ENCODE results near the gene VPS51. TPM values are rescaled to one million over a fixed set of nuclear protein-coding genes. Genes with fewer than 3 reads are reported as not detected.

The VPS51 gene
- total RNA-seq, result 189 and 192 TPM in 2 replicates

GRCh38 chr11:65095974-65096806 is at the start of gene VPS51:
Gene VPS51, plus strand, starts transcription at chr11:65096214. Its CDS starts 37 bp downstream, at chr11:65096251.

GRCh38 chr11:65058419-65059054 is 37.5 kb upstream of the VPS51 start, which contains the start of gene NAALADL1:
Gene NAALADL1, minus strand, starts transcription at chr11:65058553. Its CDS starts 32 bp downstream, at chr11:65058521.

GRCh38 chr11:65083834-65084597 is 12.0 kb upstream of the VPS51 start, which contains the start of the genes CDCA5 and ZFPL1:
Gene CDCA5, minus strand, starts transcription at chr11:65084040. Its CDS starts 62 bp downstream, at chr11:65083978.
Gene ZFPL1, plus strand, starts transcription at chr11:65084222. Its CDS starts 477 bp downstream, at chr11:65084699.

GRCh38 chr11:65111744-65112545 is 15.9 kb downstream of the VPS51 start, which contains the start of gene TM7SF2:
Gene TM7SF2, plus strand, starts transcription at chr11:65111872. Its CDS starts 144 bp downstream, at chr11:65112016.

GRCh38 chr11:65117206-65118096 is 21.4 kb downstream of the VPS51 start, which contains the start of gene ZNHIT2:
Gene ZNHIT2, minus strand, starts transcription at chr11:65117701. Its CDS starts 48 bp downstream, at chr11:65117653.

GRCh38 chr11:65121865-65122696 is 26.1 kb downstream of the VPS51 start, which contains the start of the genes FAU and MRPL49:
Gene FAU, minus strand, starts transcription at chr11:65122134. Its CDS starts 321 bp downstream, at chr11:65121813.
Gene MRPL49, plus strand, starts transcription at chr11:65122321. Its CDS starts 26 bp downstream, at chr11:65122347.

GRCh38 chr11:65134240-65134951 is 38.4 kb downstream of the VPS51 start, which contains the start of gene SYVN1:
Gene SYVN1, minus strand, starts transcription at chr11:65134519. Its CDS starts 918 bp downstream, at chr11:65133601.

Other genes with a start within 250 kb of the VPS51 start
- 99.8 and 161 TPM in 2 replicates for gene EHD1, start 217.6 kb upstream of the VPS51 start, total RNA-seq
- 22.7 and 27.4 TPM in 2 replicates for gene ATG2A, start 179.0 kb upstream of the VPS51 start, total RNA-seq
- gene PPP2R5B, start 171.5 kb upstream of the VPS51 start, total RNA-seq, result 14.9 and 20.8 TPM in 2 replicates
- gene GPHA2, start 160.3 kb upstream of the VPS51 start, total RNA-seq, result not detected in 2 replicates
- not detected in 2 replicates for gene MAJIN, start 124.1 kb upstream of the VPS51 start, total RNA-seq
- gene BATF2, start 99.2 kb upstream of the VPS51 start, total RNA-seq, result 1.2 and 4.9 TPM in 2 replicates
- 128 and 169 TPM in 2 replicates for gene ARL2, start 82.1 kb upstream of the VPS51 start, total RNA-seq
- 16.3 and 19.0 TPM in 2 replicates for gene SNX15, start 68.8 kb upstream of the VPS51 start, total RNA-seq
- 19.5 and 34.0 TPM in 2 replicates for gene SAC3D1, start 55.0 kb upstream of the VPS51 start, total RNA-seq
- 71.2 and 99.7 TPM in 2 replicates for gene NAALADL1, start 37.7 kb upstream of the VPS51 start, total RNA-seq
- 13.5 and 16.4 TPM in 2 replicates for gene CDCA5, start 12.2 kb upstream of the VPS51 start, total RNA-seq
- gene ZFPL1, start 12.0 kb upstream of the VPS51 start, total RNA-seq, result 65.7 and 86.8 TPM in 2 replicates
- gene TM7SF2, start 15.7 kb downstream of the VPS51 start, total RNA-seq, result 33.7 and 63.1 TPM in 2 replicates
- 14.4 and 14.9 TPM in 2 replicates for gene ZNHIT2, start 21.5 kb downstream of the VPS51 start, total RNA-seq
- 391 and 430 TPM in 2 replicates for gene FAU, start 25.9 kb downstream of the VPS51 start, total RNA-seq
- gene MRPL49, start 26.1 kb downstream of the VPS51 start, total RNA-seq, result 95.3 and 98.3 TPM in 2 replicates
- 23.2 and 26.5 TPM in 2 replicates for gene SYVN1, start 38.3 kb downstream of the VPS51 start, total RNA-seq
- gene SPDYC, start 74.0 kb downstream of the VPS51 start, total RNA-seq, result not detected in 2 replicates
- 216 and 233 TPM in 2 replicates for gene CAPN1, start 85.7 kb downstream of the VPS51 start, total RNA-seq
- gene POLA2, start 165.7 kb downstream of the VPS51 start, total RNA-seq, result 19.5 and 21.0 TPM in 2 replicates
- 32.4 and 33.4 TPM in 2 replicates for gene CDC42EP2, start 218.7 kb downstream of the VPS51 start, total RNA-seq
- gene DPF2, start 237.6 kb downstream of the VPS51 start, total RNA-seq, result 42.2 and 51.0 TPM in 2 replicates